CD4-positive, alpha-beta T cell treated with Interleukin-6 at 100 ng/mL for 8 hours (primary cell): ENCODE data around the gene ZNF451.

Source experiments
- DNase-seq: peaks from one replicate; pipeline ENCODE4 v3.0.0-alpha.2; 2020; ENCODE audit warnings: mixed read lengths, low spot score

ZNF451 gene

DNA sequence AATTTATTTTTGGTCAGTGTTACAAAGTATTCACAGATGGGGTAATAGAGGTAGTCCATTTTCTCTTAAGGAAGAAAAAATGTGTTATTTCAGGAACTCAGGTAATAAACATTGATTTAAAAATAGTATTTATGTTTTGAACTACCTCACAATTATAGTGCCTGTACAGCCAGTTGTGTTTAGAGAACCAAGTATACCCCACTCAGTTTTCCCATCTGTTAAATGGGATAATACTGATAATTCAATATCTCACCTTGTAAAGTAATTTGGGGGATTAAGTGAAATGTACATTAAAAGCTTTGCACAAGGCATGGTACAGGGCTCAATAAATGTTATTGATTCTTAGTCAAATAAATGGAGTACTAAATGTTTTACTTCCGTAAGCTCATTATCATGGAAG is 4.7 kb downstream of the ZNF451 start:
- DNase-seq, result no peak

DNA sequence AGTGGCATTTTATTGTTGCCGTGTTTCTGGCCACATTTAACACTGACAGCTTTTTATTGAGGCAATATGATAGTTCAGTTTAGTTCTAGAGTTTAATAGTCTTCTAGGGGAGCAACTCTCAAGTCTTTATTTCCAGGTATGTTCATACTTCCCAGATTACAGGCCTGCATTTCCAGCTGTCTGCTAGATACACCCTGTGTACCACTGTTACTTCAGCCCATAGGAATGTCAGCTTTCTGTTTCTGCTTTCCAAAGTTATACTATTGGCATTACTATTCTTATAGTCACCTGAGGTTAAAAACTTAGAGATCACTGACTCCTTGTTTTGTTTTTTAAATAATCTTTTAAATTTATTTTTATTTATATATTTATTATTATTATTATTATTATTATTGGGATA is 7.6 kb downstream of the ZNF451 start:
- DNase-seq, result no peak

DNA sequence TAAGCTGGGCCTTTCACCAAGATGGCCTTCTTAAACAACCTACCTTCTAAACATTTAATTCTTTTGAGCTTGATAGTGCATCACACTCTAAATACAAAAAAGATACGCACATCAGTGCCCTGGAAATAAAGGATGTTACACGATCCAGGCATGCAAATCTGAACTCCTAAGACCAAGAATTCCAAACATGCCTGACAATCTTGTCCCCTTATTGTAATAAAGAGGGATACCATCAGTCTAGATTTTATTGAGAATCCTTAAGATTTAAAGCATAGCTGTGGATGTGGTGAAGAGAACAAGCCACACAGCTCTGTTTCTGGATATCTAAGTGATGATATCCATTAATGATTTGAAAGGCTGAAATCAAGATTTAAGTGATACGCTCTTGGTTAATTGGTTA is 13.0 kb downstream of the ZNF451 start:
- no peak for DNase-seq

DNA sequence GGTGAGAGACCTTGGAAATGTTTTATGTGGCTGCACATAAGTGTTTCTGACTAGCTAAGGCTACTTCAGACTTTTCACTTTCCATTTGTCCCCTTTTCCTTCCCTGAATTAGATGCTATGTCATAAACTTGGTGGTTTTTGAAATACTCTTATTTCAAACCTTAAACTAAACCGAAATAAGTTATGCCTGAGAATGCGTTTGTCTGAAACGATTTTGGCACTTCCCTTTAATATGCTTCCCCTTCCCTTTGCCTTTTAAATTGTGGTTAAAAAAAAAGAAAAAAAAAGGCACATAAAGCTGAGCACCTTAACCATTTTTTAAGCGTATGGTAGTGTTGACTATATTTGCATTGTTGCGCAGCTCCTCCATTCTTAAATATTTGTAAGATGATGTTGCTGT is 14.3 kb downstream of the ZNF451 start:
- no peak for DNase-seq

DNA sequence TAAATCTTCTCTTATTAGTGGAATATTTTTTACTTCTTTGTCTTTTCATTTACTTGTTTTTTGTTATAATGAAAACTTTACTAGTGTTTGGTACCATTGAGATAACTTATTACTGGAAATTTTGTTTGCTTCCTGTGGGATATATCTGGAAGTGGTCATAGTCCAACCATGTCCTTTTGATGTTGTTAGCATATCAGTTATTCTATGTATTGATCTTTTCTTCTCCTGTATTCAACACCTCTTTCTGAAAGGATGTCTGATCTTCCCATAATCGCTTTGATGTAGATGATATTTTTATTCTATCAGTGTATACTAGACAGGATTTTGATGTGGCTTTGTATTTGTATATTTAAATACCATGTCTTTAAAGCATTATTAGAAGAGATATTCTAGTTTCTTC is 17.0 kb downstream of the ZNF451 start:
- DNase-seq, result no peak

DNA sequence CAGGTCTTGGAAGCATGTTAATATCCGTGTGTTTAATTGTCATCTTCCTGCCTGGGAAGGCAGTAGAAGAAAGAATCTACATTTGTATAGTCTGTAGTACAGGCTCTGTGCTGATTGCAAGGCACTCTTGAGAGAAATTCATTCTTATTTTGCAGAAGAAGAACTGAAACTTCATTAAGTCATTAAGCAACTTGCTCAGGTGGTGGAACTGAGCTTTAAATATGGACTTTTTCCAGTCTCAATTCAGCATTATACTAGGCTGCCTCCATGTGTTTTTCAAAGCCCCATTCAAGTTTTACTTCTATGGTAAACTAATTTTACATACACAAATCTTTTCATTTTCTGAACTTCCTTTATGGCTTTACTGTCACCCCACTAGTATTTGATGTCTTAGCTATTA is 18.7 kb downstream of the ZNF451 start:
- no peak for DNase-seq

DNA sequence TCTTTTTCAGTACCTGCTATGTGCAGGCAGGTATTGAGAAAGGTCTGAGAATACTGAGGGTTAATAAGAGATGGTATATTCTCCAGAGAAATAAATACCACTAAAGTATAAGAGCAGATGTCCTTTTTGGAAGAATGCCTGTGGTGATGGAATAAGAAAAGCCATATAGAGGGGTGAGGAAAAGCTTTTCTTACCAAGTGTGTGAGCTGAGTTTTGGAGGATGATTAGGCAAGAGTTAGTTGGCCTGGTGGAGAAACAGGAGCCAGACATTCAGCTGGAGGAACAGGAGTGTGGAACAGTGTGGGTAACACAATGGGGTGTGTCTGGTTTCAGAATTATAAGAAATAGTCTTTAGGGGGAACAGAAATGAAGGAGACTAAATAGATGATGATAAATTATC is 19.9 kb downstream of the ZNF451 start:
- DNase-seq, result no peak

DNA sequence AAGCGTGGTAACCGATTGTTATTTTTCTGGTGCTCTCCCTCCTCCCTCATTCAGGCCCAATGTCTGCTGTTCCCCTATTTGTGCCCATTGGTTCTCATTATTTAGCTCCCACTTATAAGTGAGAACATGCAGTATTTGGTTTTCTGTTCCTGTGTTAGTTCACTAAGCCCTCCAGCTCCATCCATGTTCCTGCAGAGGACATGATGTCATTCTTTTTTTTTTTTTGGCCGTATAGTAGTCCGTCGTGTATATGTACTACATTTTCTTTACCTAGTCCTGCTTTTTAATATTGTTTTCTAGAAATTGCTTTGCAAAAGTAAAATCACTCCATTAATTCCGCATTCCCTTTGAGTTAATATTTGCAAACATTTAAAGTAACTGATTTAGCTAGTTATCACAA is 23.1 kb downstream of the ZNF451 start:
- no peak for DNase-seq

DNA sequence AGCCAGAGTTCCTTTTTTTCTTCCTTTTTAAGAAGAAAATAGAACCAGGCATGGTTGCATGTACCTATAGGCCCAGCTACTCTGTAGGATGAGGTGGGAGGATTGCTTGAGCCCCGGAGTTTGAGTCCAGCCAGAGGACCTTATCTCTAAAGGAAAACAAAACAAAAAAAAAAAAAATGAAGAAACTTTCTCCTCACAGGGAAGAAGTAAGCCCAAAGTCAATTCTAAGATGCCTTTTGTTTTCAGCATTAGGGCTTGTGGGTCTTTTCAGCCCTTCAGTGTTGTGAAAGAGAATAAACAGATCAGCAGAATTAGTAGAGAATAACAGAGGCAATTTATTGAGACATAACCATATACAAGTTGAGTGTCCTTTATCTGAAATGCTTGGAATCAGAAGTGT is 26.8 kb downstream of the ZNF451 start:
- no peak for DNase-seq

DNA sequence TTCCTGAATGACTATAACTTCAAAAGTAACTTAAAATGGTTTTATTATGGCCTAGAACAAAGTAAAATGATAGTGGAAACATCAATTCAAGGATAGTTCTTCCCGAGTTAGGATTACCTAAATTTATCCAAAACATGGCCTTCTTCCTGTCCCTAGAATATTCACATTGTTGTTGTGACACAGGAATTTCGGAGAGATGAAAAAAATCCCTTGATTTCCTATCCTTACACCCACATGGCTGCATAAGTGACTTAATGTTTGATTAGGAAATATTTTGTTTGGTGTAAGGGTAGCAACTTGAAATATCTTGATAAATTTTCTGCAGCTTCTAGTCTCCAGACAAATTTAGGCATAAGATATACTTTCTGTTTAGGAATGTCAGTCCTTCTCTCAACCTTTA is 27.8 kb downstream of the ZNF451 start:
- no peak for DNase-seq

DNA sequence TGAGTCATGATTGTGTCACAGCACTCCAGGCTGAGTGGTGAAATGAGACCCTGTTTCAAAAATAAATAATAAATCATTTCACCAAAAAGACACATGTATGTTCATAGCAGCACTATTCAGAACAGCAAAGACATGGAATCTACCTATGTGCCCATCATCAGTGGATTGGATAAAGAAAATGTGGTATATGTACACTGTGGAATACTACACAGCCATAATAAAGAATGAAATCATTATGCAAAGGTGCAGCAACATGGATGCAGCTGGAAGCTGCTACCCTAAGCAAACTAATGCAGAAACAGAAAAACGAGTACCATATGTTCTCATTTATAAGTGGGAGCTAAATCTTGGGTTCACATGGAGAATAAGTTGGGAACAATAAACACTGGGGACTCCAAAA is 33.1 kb downstream of the ZNF451 start:
- no peak for DNase-seq

DNA sequence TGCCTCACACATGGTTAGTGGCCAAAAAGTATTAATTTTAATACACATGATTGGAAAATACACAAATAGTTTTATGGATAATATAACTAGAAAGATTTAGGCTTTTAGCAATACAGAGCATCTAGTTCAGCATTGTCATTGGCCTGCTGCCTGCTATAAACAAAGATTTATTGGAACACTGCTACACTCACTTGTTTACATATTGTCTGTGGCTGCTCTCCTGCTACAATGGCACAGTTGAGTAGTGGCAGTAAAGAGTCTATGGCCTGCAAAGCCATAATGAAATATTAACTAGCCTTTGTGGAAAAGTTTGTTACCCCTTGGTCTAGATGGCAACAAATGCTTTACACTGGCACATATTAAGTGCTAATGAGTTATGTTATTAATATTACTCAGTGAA is 37.8 kb downstream of the ZNF451 start:
- DNase-seq, result no peak

DNA sequence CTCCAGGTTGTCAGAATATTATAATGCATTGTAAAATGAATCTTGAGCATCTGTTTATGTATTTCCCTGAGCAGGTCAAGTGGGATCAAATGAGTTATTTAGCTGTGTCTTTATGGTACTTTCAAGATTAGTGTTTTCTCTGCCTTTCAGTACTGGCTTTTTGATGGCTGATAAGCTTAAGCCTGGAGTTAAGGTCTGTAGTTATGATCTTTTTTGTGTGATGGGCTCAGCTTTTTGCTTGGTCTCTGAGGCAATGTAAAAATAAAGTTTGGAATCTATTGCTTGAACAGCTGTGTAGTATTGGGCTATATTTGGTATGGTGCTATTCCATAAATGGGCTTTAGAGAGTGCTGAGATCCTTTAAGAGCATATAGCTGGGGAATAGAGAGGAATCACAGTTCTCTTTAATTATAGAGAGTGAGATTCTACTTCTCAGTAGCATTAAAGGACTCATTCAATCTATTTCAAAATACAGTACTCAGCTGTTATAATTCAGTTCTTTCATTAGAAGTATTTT is 40.7 kb downstream of the ZNF451 start:
- DNase-seq, result no peak

DNA sequence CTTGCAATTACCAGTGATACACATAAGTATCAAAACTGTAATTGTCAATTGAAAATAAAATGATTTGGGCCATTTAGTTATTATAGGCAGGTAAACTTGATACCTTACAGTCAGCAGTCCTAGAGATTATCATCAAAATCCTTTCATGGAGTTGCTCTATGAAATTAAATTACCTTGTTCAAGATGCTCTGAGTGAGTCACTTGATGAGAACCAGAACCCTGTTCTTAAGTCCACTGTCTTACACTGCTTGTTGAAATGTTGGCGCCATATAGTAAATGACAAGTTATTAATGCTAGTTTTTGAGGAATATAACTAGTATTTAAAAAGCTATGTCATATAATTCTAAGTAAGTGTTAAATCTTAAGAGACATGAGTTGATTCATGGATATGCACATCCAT is 45.0 kb downstream of the ZNF451 start:
- DNase-seq, result no peak

DNA sequence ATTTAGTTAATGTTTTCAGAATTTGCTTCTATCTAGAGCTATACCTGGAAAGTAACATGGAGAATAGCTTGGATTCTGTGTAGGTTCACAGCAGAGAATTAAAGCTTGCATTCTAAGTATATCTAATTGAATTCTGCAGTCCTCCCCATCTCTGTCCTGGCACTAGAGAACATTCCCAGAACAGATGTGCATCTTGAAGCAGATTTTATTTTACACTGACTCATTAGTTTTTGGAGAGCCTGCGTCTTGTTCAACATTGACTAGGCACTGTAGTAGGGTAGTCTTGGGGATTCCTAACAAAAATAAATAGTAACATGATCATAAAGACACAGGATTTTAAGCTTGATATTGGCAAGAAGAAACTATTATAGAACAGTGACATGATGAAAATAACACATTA is 45.9 kb downstream of the ZNF451 start:
- DNase-seq, result no peak

DNA sequence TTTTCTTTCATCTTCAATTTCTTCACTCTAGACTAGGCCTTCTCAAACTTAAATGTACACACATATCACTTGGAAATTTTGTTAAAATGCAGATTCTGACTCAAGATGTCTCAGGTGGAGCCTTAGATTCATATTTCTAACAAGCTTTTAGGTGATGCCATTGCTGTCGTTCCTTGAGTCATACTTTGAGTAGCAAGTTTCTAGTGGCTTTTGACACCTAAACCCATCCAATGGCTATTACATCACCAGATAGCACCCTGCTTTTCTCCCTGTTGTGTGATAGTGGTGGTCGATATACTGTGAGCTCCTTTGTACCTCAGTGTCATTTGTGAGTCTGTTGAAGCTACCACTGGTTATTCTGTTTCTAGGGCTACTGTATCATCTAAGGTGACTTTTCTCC is 47.4 kb downstream of the ZNF451 start:
- no peak for DNase-seq

DNA sequence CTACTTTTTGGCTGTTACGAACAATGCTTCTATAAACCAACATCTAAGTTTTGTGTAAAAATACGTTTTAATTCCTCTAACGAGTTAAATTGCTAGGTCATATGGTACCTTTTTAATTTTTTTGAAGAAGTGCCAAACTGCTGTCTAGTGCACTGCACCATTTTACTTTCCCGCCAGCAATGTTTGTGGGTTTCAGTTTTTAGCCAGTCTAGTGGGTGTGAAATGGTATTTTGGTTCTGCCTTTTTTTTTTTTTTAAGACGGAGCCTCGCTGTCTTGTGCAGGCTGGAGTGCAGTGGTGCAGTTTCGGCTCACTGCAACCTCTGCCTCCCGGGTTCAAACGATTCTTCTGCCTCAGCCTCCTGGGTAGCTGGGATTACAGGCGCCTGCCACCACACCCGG is 48.0 kb downstream of the ZNF451 start:
- DNase-seq, result no peak

DNA sequence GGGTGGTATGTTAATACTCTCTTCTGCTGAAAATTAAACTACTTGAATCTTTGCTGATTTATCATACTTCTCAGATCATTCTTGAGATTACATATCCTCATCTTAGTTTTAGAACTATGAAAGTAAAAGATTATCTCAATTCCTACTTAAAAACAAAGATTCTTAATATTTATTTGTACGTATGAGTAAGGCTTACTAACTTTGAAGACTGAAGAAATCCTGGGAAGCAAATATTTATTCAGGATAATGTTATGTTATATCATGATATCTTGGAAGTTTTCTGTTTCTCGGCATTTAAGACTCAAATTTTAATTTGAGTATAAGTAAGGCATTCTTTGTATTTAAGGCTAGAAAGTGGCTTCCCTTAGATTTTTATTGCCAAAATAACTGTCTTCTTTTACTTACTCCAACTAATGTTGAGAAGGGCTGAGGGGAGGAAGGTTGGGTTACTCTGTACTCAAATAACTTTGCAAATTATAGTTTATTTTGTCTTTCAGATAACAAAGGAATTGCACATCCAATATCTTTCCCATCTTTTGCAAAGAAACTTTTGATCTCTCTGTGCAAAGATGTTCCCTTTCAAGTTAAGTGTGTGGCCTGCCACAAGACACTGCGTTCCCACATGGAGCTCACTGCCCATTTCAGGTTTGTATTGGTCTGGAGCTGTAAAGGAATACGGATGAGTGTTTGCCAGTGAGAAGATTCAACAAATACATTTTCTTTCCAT is 51.6 kb downstream of the ZNF451 start:
- no peak for DNase-seq

DNA sequence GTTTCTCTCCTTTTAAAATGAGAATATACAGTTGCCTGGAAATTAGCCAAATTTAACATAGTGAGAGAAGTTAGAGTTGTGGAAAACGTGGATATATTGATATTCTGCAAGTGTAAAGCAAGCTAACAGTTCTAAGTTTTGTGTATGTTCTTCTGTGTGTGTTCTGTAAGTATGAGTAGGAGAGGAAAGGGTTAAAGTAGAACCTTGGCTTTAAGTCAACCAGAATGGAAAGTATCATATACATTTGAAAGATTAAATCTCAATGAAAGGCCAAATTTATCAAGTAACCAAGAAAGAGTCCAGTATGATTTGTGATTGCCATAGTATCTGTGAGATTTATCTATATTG is 52.2 kb downstream of the ZNF451 start:
- no peak for DNase-seq

DNA sequence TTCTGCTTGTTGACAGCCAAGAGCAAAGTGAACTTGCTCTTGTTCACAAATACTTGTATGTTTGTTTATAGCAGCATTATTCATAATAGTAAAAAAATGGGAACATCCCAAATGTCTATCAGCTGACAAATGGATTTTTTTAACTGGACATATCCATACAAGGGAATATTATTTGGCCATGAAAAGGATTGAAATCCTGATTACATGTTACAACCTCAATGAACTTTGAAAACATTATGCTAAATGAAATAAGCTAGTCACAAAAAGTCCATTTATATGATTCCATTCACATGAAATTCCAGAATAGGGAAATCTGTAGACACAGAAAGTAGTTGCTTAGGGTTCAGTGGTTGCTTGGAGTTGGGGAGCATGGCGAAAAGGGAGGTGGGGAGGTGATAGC is 53.7 kb downstream of the ZNF451 start:
- DNase-seq, result no peak

DNA sequence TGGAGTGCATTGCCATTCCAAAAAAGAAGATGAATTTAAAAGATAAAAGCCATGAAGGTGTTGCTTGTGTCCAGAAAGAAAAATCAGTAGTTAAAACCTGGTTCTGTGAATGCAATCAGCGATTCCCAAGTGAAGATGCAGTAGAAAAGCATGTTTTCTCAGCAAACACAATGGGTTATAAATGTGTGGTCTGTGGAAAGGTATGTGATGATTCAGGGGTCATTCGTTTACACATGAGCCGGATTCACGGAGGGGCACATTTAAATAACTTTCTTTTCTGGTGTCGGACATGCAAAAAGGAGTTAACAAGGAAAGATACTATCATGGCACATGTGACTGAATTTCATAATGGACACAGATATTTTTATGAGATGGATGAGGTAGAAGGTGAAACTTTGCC is 57.4 kb downstream of the ZNF451 start:
- DNase-seq, result no peak

DNA sequence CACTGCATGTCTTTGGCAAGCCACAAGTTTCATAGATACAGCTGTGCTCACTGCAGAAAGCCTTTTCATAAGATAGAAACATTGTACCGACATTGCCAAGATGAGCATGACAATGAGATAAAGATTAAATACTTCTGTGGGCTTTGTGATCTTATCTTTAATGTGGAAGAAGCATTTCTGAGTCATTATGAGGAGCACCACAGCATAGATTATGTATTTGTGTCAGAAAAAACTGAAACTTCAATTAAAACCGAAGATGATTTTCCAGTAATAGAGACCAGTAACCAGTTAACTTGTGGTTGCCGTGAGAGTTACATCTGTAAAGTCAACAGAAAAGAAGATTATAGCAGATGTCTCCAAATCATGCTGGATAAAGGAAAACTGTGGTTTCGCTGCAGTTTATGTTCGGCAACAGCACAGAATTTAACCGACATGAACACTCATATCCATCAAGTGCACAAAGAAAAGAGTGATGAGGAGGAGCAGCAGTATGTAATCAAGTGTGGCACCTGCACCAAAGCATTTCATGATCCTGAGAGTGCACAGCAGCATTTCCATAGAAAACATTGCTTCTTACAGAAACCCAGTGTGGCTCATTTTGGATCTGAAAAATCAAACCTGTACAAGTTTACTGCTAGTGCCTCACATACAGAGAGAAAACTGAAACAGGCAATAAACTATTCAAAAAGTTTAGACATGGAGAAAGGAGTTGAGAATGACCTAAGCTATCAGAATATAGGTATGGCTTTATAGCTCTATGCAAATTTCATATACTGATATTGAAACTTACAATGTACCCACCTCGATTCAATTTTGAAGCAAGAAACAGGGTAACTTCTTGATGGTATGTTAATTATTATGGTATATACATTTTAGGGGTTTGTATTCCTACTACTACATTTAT is 58.2 kb downstream of the ZNF451 start:
- DNase-seq, result no peak

DNA sequence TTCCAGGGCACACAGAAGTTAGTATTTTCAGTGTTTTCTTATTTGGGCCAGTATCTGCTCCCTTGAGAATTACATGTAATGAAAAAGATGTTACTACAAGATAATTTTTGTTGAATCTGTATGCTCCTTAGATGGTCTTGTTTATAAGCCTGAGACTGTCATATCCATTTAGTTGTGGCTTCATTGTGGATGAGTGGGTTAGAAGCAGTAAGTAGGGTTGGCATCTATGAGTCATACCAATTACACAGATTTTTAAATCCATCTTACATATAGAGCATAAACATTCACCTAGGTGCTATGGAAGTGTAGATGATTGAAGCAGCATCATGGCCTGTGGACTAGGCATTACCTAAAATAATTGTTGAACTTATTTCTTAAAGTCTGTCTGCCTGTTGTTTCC is 68.7 kb downstream of the ZNF451 start:
- DNase-seq, result no peak

DNA sequence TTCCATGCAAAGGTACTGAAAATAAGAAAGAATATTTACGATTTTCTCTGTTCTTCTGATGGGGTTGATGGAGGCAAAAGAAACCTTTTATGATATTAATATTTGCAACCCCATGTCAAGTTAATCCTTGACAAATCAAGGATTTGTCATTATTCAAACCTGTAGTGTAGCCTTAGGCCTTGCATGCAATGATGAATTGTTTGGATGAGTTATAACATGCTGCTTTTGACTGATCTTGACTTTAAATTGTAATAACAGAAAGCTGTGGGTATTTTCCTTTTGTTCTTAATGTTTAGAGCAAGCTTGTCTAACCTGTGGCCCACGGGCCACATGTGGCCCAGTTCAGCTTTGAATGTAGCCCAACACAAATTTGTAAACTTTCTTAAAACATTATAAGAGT is 69.1 kb downstream of the ZNF451 start:
- no peak for DNase-seq
